OCI-LY7 (cell line): ENCODE results near the gene GJE1.

ENCODE experiments used
- CTCF ChIP-seq: fragments of 200-600 bp; sonication (generic); conservative IDR thresholded peaks from 2 replicates; pipeline ENCODE4 v1.5.1; 2014; ENCODE audit warnings: mild to moderate bottlenecking, antibody characterized with exemption, low read length, moderate library complexity, mixed read lengths
- EZH2phosphoT487 ChIP-seq: fragments of 200-600 bp; sonication (generic); IDR thresholded peaks from 2 replicates; pipeline ENCODE4 v1.6.1; 2018; ENCODE audit warnings: low read depth, borderline replicate concordance, mild to moderate bottlenecking, mixed run types, antibody characterized with exemption, low read length, moderate library complexity, mixed read lengths

GRCh38 chr6:142182004-142182403 lies 49.3 kb downstream of the GJE1 start:
- TF ChIP-seq CTCF (no peak), EZH2phosphoT487 (no peak)
